NT2/D1 (cell line): ENCODE data around the gene TMEM87A.

Source experiments
- DNase-seq: peaks from one replicate; pipeline ENCODE4 v3.0.0-alpha.2; 2011; ENCODE audit warnings: low read depth, low spot score
- H3K27me3 ChIP-seq: 2 replicates; pipeline ENCODE4 v1.6.0; 2011; ENCODE audit warnings: mild to moderate bottlenecking; ENCODE audit not compliant: insufficient read length, insufficient read depth
- H3K36me3 ChIP-seq: 2 replicates; pipeline ENCODE4 v1.6.1; 2011; ENCODE audit warnings: mild to moderate bottlenecking, low read length, mixed read lengths; ENCODE audit not compliant: insufficient read depth, insufficient read length
- H3K4me1 ChIP-seq: 2 replicates; pipeline ENCODE4 v1.5.1; 2011; ENCODE audit not compliant: insufficient read depth, insufficient read length
- H3K4me3 ChIP-seq: 2 replicates; pipeline ENCODE4 v1.5.1; 2011; ENCODE audit warnings: low read depth; ENCODE audit not compliant: insufficient read length
- H3K9ac ChIP-seq: 2 replicates; pipeline ENCODE4 v1.6.0; 2011; ENCODE audit warnings: low read depth; ENCODE audit not compliant: insufficient read length
- H3K9me3 ChIP-seq: 2 replicates; pipeline ENCODE4 v1.5.1; 2011; ENCODE audit warnings: mild to moderate bottlenecking, low read length; ENCODE audit not compliant: insufficient read depth
- SUZ12 ChIP-seq: IDR thresholded peaks from 2 replicates; pipeline ENCODE4 v1.6.1; 2011; ENCODE audit not compliant: insufficient read length, insufficient read depth; ENCODE audit errors: extremely low read depth
- YY1 ChIP-seq: IDR thresholded peaks from 2 replicates; pipeline ENCODE4 v1.6.1; 2011; ENCODE audit not compliant: insufficient read length, insufficient read depth
- ZNF274 ChIP-seq: IDR thresholded peaks from 2 replicates; pipeline ENCODE4 v1.6.1; 2011; ENCODE audit warnings: mild to moderate bottlenecking, low read depth, low read length

Gene TMEM87A

DNA sequence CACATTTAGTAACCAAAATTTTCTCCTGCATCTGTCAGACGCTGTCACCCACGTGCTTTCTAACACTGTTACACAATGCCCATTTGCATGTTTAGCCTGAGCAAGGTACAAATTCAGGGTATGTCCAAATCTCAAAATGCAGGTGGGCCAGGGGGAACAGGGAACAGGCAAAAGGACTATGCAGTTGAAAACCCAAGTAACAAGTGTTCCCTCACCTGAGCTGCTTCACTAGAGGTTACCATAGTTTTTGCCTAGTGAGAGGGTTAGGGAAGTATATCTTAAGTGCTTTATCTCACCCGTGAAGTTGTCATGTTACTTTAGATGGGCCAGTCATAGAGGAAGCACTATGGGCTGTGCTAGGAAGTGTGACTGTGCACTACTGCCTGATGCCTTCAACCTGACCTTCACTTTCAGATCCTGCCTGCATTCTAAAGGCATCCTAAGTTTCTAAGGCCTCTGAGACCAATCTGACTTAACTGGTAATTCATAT, 6.0 kb upstream of the TMEM87A start:
- TF ChIP-seq ZNF274: no peak
- no peak for TF ChIP-seq YY1
- no peak for TF ChIP-seq SUZ12
- Histone ChIP-seq H3K9ac (no peak overlapping the region), H3K4me3 (no peak overlapping the region), H3K27me3 (no peaks in the 10 kb centered on the region), H3K36me3 (peaks cover 20% of the 10 kb centered on the region), H3K9me3 (no peaks in the 10 kb centered on the region), H3K4me1 (no peaks in the 10 kb centered on the region)
- DNase-seq: no peak

DNA sequence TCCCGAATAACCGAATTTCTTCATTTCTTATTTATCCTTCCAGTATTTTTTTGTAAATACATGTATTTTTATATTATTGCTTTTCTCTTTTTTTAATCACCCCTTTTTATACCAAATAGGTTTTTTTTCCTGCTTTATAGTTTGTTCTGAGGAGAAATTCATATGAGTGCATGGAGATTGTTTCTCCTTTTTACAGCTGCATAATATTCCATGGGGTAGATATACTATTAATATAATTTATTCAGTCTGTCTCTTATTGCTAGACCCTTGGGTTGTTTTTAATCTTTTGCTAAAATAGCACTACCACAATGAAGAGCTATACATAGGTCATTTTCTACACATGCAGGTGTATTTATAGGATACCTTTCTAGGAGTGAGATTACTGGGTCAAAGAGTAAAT, 3.5 kb upstream of the TMEM87A start:
- Histone ChIP-seq H3K9me3 (no peaks in the 10 kb centered on the region), H3K4me1 (no peaks in the 10 kb centered on the region), H3K9ac (no peak overlapping the region), H3K4me3 (no peak overlapping the region), H3K36me3 (peaks cover 13% of the 10 kb centered on the region), H3K27me3 (no peaks in the 10 kb centered on the region)
- no peak for DNase-seq
- TF ChIP-seq YY1: no peak
- TF ChIP-seq SUZ12: no peak
- no peak for TF ChIP-seq ZNF274

DNA sequence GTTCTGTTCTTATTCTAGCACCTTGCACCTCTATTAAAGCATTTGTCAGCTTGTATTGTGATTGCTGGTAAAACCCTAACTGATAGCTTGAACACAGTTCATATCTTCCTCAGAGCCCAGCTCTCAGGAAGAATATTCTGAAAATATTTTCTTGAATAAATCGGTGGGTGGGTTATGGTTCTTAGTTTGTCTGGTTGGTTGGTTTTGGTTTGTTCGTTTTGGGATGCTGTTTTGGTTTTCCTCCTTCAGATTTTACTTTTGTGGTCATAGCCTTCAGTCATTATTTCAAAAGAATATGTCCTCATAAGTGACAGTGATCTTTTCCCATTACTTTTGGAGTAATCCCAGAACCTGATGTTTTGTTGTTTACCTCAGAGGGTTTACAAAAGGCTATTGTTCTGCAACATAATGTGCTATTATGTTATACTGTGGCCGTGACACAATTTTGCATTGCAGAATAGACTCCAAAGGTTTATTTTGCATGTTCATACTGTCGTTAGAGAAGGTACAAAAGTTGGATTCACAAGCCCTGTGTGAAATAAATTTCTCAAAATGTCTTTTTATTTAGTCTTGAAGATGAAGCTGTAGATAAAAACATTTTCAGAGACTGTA, 2.7 kb upstream of the TMEM87A start:
- H3K36me3 ChIP-seq: peaks cover 12% of the 10 kb centered on the region
- peak overlapping the region; percentile 5 for H3K9ac ChIP-seq
- H3K4me3 ChIP-seq: no peak overlapping the region
- DNase-seq: no peak
- H3K4me1 ChIP-seq: no peaks in the 10 kb centered on the region
- no peaks in the 10 kb centered on the region for H3K9me3 ChIP-seq
- H3K27me3 ChIP-seq: no peaks in the 10 kb centered on the region
- TF ChIP-seq ZNF274 (no peak), SUZ12 (no peak), YY1 (no peak)

DNA sequence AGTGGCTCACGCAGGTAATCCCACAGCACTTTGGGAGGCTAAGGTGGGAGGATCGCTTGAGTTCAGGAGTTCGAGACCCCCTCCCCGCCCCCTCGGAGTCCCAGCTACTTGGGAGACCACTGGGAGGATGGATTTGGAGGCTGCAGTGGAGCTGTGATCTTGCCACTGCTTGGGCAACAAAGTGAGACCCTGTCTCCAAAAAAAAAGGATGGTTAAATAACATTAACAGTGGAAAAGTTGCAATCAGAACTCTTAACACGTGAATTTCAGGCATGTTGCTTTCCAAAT, 1.4 kb upstream of the TMEM87A start:
- H3K4me1 ChIP-seq: no peaks in the 10 kb centered on the region
- no peak for DNase-seq
- H3K36me3 ChIP-seq: peaks cover 13% of the 10 kb centered on the region
- no peaks in the 10 kb centered on the region for H3K27me3 ChIP-seq
- H3K4me3 ChIP-seq: peak overlapping the region; percentile 84
- H3K9ac ChIP-seq: peak overlapping the region; percentile 97
- H3K9me3 ChIP-seq: no peaks in the 10 kb centered on the region
- TF ChIP-seq SUZ12 (no peak), ZNF274 (no peak), YY1 (no peak)

DNA sequence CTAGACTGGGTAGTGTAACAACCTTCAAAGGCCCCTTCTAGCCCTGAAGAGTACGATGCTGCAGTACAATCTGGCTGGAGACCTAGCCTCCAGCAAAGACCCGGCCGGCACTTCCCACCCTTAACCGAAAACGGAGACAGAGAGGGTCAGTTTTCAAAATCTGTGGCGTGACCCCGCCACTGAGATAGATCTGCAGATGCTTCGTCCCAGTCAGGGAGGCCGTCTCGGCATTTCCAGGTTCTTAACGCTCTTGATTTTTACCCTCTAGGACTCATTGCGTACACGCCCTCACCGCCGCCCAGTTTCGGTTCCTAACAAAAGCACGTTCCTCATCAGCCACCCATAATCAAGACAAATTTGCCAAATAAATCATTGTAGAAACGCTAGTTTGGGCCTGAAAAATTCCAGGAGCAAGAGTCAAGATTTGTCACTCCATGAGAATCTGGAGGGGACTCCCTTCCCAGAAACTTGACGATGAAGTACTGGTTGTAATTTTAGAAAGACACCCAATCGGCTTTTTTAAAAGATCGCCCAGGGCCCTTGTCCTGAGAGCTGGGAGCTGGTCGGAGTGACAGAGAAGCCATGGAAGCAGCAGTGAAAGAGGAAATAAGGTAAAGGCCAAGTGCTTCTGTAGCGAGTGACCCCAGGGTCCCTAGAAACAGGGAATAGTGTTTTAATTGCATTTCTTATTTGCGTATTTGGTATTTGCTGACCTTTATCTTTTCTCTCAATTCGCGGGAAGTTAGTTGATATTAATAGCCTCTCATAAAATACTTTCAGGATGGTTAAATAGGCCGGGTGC, 868 bp upstream of the TMEM87A start:
- no peaks in the 10 kb centered on the region for H3K27me3 ChIP-seq
- no peaks in the 10 kb centered on the region for H3K4me1 ChIP-seq
- H3K9me3 ChIP-seq: no peaks in the 10 kb centered on the region
- no peak for DNase-seq
- H3K9ac ChIP-seq: peak overlapping the region; percentile 97
- no peak for TF ChIP-seq ZNF274
- TF ChIP-seq YY1: no peak
- TF ChIP-seq SUZ12: no peak
- peak overlapping the region; percentile 84 for H3K4me3 ChIP-seq
- H3K36me3 ChIP-seq: peaks cover 10% of the 10 kb centered on the region

DNA sequence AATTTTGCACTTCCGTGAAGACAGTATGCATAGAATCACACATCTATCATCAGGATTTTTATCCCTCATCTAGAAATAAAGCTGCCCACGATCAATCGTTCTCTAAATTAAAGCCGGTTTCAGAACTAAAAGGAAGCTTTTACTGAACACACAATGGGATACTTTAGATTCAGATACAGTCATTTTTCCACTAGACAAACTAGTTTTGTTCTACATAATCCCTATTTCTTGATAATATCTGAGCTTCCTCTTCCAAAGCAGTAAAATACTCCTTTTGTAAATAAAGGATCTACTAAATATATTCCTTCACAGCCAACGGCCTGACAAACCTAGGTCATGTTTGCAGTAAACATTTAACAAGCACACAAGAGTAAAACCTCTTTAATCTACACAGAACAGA, 2.2 kb downstream of the TMEM87A start:
- Histone ChIP-seq H3K9me3 (no peaks in the 10 kb centered on the region), H3K9ac (no peak overlapping the region), H3K4me1 (no peaks in the 10 kb centered on the region)

DNA sequence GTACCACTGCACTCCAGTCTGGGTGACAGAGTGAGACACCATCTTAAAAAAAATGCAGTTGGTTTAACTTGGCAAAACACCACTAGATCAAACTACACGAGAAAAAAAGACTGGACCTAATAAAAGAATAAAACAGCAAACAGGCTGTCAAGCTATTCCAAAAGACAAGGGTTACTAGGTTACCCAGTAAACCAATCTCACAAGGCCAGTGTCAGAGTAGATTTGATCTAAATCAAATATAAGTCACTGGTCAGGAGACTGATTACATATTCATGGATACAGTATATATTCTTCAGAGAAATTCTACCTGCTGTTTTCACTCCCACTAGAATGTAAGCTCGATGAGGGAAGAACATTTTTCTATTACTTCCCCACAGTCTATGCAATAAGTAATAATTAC, 2.7 kb downstream of the TMEM87A start:
- Histone ChIP-seq H3K4me1 (no peaks in the 10 kb centered on the region), H3K4me3 (no peak overlapping the region), H3K27me3 (no peaks in the 10 kb centered on the region), H3K9me3 (no peaks in the 10 kb centered on the region), H3K36me3 (peaks cover 31% of the 10 kb centered on the region), H3K9ac (no peak overlapping the region)
- no peak for TF ChIP-seq SUZ12
- no peak for TF ChIP-seq ZNF274
- no peak for TF ChIP-seq YY1
- no peak for DNase-seq

More for the DNA sequence above, 2.2 kb downstream of the TMEM87A start:
- no peak for TF ChIP-seq YY1
- TF ChIP-seq ZNF274: no peak
- TF ChIP-seq SUZ12: no peak
- Histone ChIP-seq H3K4me3 (no peak overlapping the region), H3K27me3 (no peaks in the 10 kb centered on the region), H3K36me3 (peaks cover 31% of the 10 kb centered on the region)
- DNase-seq: no peak
